HepG2 (cell line): ENCODE measurements around the gene RNF125. TPM values are rescaled to one million over a fixed set of nuclear protein-coding genes. Genes with fewer than 3 reads are reported as not detected.

Experiments used
- ARID3A ChIP-seq: IDR thresholded peaks from 2 replicates; pipeline ENCODE4 v1.6.1; 2012; ENCODE audit warnings: low read depth, low read length, improper control_type of control experiment
- FOXK1 ChIP-seq: sonication (generic); formaldehyde crosslinking; IDR thresholded peaks from 2 replicates; pipeline ENCODE4 v1.4.0; 2020; ENCODE audit warnings: low read depth, missing genetic modification reagents, borderline replicate concordance
- KDM5A ChIP-seq: fragments of 200-600 bp; sonication (generic); IDR thresholded peaks from 2 replicates; pipeline ENCODE4 v1.7.0; 2018; ENCODE audit warnings: antibody characterized with exemption, mild to moderate bottlenecking, low read length, borderline replicate concordance
- MEIS2 ChIP-seq: sonication (generic); formaldehyde crosslinking; IDR thresholded peaks from 2 replicates; pipeline ENCODE4 v1.9.0; 2021; ENCODE audit warnings: mild to moderate bottlenecking, missing genetic modification reagents
- NBN ChIP-seq: fragments of 450-650 bp; conservative IDR thresholded peaks from 2 replicates; pipeline ENCODE4 v1.6.1; 2017
- NPAS2 ChIP-seq: sonication (generic); formaldehyde crosslinking; IDR thresholded peaks from 2 replicates; pipeline ENCODE4 v1.8.0; 2022; ENCODE audit warnings: mild to moderate bottlenecking, missing genetic modification reagents, borderline replicate concordance
- RARA ChIP-seq: IDR thresholded peaks from 2 replicates; pipeline ENCODE4 v1.6.1; 2016; ENCODE audit warnings: missing genetic modification reagents, missing compliant biosample characterization
- THRA ChIP-seq: sonication (generic); formaldehyde crosslinking; IDR thresholded peaks from 2 replicates; pipeline ENCODE4 v1.4.0; 2020; ENCODE audit warnings: missing genetic modification reagents, borderline replicate concordance
- ZFAT ChIP-seq: sonication (generic); formaldehyde crosslinking; conservative IDR thresholded peaks from 2 replicates; pipeline ENCODE4 v1.8.1; 2023; ENCODE audit warnings: missing genetic modification reagents, inconsistent platforms
- ZNF350 ChIP-seq: sonication (generic); formaldehyde crosslinking; IDR thresholded peaks from 2 replicates; pipeline ENCODE4 v1.4.0; 2020; ENCODE audit warnings: mild to moderate bottlenecking, low read depth, missing genetic modification reagents, borderline replicate concordance
- ZNF615 ChIP-seq: sonication (generic); formaldehyde crosslinking; IDR thresholded peaks from 2 replicates; pipeline ENCODE4 v1.5.0; 2020; ENCODE audit warnings: mild to moderate bottlenecking, missing genetic modification reagents, borderline replicate concordance
- ZNF660 ChIP-seq: sonication (generic); formaldehyde crosslinking; IDR thresholded peaks from 2 replicates; pipeline ENCODE4 v1.5.1; 2020; ENCODE audit warnings: mild to moderate bottlenecking, low read depth, missing genetic modification reagents, borderline replicate concordance
- ZSCAN22 ChIP-seq: sonication (generic); formaldehyde crosslinking; IDR thresholded peaks from 2 replicates; pipeline ENCODE4 v1.4.0; 2020; ENCODE audit warnings: mild to moderate bottlenecking, missing genetic modification reagents
- polyA plus RNA-seq, 8 experiments: library from polyadenylated mRNA; depleted of rRNA in 3 of 8; stranded (reverse) in 7 of 8; unstranded in 1 of 8; fragments of >200 nt; fragmentation: Illumina TruSeq in 4 of 8; extraction: Trizol in 4 of 8; gene quantifications; 2 replicates each; pipeline versions ENCODE4 v1.2.1 to v1.2.3, GENCODE V29; 2011 to 2016; ENCODE audit warnings: low read depth in 4 of 8, missing spikeins in 1 of 8, mixed read lengths in 1 of 8; ENCODE audit not compliant: insufficient read depth in 1 of 8
- total RNA-seq, 5 experiments: library from RNA; depleted of rRNA; stranded (reverse); fragments of >200 nt; fragmentation: Illumina TruSeq; extraction: Trizol; gene quantifications; 2 replicates each; pipeline ENCODE4 v1.2.3, GENCODE V29; 2016; ENCODE audit warnings: low read depth in 1 of 5
- TF ChIP-seq, protein P1 (sequence below): sonication (generic); formaldehyde crosslinking; IDR thresholded peaks from 2 replicates; pipeline ENCODE4 v1.4.0; 2020; ENCODE audit warnings: low read depth, mild to moderate bottlenecking, missing genetic modification reagents
- TF ChIP-seq, protein P2 (sequence below): IDR thresholded peaks from 2 replicates; pipeline ENCODE4 v1.4.0; 2020; ENCODE audit warnings: mild to moderate bottlenecking, missing genetic modification reagents
- TF ChIP-seq, protein P3 (sequence below): IDR thresholded peaks from 2 replicates; pipeline ENCODE4 v1.6.1; 2016; ENCODE audit warnings: mild to moderate bottlenecking
- TF ChIP-seq, protein P4 (sequence below): conservative IDR thresholded peaks from 2 replicates; pipeline ENCODE4 v1.6.1; 2018; ENCODE audit warnings: missing genetic modification reagents

Gene RNF125
- total and polyA plus RNA-seq, 2 of the 13 experiments (the other 11 are each of a cell fraction or from before 2014, with no cell fraction given): 0.58 to 1.8 TPM

DNA sequence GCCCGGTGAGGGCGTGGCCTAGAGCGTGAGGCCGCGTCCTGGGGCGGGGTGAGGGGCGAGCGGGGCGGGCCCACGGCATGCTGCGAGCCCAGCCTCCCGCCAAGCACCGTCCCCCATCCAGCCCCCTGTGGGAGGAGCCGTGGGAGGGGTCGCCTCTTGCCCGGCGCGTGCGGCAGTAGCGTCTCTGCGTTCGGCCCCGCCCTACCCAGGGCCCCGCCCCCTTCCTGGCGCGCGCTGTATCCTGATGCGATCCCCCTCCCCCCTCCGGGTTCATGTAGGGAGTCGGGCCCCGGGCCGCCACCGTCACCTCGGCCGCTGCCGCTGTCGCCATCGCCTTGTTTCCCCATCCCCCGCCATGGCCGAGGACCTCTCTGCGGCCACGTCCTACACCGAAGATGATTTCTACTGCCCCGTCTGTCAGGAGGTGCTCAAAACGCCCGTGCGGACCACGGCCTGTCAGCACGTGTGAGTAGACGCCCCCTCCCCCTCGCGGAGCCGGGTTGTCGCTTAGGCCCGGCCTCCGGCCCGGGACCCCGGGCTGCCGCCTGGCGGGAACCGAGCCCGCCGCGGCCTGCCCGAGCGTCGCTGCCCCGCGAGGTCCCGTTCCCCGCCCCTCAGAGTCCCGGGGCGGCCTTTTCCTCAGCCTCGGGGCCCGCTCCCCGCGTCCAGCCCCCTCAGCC is 73.9 kb downstream of the RNF125 start (continued):
- TF ChIP-seq NPAS2 (CRISPR knock-in tag) (no peak), ARID3A (no peak), THRA (CRISPR knock-in tag) (peak; percentile 40; the same call in 1 of the 2 replicates), ZNF615 (CRISPR knock-in tag) (no peak), RARA (CRISPR knock-in tag) (peak; percentile 49; the same call in 1 of the 2 replicates), ZSCAN22 (CRISPR knock-in tag) (0 out of 2 replicates have a peak, but pooled peaks have one; percentile 16), ZNF350 (CRISPR knock-in tag) (no peak), FOXK1 (peak; percentile 22; the same call in 1 of the 2 replicates), ZFAT (no peak; the same call in 1 of the 2 replicates), MEIS2 (CRISPR knock-in tag) (peak; percentile 12; the same call in 1 of the 2 replicates), NBN (no peak), KDM5A (peak; percentile 6; the same call in 1 of the 2 replicates), ZNF660 (CRISPR knock-in tag) (no peak)
- TF ChIP-seq, protein P1, sequence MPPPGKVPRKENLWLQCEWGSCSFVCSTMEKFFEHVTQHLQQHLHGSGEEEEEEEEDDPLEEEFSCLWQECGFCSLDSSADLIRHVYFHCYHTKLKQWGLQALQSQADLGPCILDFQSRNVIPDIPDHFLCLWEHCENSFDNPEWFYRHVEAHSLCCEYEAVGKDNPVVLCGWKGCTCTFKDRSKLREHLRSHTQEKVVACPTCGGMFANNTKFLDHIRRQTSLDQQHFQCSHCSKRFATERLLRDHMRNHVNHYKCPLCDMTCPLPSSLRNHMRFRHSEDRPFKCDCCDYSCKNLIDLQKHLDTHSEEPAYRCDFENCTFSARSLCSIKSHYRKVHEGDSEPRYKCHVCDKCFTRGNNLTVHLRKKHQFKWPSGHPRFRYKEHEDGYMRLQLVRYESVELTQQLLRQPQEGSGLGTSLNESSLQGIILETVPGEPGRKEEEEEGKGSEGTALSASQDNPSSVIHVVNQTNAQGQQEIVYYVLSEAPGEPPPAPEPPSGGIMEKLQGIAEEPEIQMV: peak; percentile 55; the same call in 1 of the 2 replicates
- TF ChIP-seq, protein P2, sequence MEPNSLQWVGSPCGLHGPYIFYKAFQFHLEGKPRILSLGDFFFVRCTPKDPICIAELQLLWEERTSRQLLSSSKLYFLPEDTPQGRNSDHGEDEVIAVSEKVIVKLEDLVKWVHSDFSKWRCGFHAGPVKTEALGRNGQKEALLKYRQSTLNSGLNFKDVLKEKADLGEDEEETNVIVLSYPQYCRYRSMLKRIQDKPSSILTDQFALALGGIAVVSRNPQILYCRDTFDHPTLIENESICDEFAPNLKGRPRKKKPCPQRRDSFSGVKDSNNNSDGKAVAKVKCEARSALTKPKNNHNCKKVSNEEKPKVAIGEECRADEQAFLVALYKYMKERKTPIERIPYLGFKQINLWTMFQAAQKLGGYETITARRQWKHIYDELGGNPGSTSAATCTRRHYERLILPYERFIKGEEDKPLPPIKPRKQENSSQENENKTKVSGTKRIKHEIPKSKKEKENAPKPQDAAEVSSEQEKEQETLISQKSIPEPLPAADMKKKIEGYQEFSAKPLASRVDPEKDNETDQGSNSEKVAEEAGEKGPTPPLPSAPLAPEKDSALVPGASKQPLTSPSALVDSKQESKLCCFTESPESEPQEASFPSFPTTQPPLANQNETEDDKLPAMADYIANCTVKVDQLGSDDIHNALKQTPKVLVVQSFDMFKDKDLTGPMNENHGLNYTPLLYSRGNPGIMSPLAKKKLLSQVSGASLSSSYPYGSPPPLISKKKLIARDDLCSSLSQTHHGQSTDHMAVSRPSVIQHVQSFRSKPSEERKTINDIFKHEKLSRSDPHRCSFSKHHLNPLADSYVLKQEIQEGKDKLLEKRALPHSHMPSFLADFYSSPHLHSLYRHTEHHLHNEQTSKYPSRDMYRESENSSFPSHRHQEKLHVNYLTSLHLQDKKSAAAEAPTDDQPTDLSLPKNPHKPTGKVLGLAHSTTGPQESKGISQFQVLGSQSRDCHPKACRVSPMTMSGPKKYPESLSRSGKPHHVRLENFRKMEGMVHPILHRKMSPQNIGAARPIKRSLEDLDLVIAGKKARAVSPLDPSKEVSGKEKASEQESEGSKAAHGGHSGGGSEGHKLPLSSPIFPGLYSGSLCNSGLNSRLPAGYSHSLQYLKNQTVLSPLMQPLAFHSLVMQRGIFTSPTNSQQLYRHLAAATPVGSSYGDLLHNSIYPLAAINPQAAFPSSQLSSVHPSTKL (CRISPR knock-in tag): peak; percentile 32; the same call in 1 of the 2 replicates
- TF ChIP-seq, protein P3, sequence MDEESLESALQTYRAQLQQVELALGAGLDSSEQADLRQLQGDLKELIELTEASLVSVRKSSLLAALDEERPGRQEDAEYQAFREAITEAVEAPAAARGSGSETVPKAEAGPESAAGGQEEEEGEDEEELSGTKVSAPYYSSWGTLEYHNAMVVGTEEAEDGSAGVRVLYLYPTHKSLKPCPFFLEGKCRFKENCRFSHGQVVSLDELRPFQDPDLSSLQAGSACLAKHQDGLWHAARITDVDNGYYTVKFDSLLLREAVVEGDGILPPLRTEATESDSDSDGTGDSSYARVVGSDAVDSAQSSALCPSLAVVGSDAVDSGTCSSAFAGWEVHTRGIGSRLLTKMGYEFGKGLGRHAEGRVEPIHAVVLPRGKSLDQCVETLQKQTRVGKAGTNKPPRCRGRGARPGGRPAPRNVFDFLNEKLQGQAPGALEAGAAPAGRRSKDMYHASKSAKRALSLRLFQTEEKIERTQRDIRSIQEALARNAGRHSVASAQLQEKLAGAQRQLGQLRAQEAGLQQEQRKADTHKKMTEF (CRISPR knock-in tag): peak; percentile 26; the same call in 1 of the 2 replicates
- TF ChIP-seq, protein P4, sequence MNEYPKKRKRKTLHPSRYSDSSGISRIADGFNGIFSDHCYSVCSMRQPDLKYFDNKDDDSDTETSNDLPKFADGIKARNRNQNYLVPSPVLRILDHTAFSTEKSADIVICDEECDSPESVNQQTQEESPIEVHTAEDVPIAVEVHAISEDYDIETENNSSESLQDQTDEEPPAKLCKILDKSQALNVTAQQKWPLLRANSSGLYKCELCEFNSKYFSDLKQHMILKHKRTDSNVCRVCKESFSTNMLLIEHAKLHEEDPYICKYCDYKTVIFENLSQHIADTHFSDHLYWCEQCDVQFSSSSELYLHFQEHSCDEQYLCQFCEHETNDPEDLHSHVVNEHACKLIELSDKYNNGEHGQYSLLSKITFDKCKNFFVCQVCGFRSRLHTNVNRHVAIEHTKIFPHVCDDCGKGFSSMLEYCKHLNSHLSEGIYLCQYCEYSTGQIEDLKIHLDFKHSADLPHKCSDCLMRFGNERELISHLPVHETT (CRISPR knock-in tag): no peak
